ENCODE data around the gene CILP.
A peak's percentile ranks its signal among the peaks of the same experiment; 100 is the strongest.

The CILP gene

GRCh38 chr15:65210770-65211481 lies at the start of gene CILP:
Gene CILP, minus strand, starts transcription at chr15:65211473. Its CDS starts 1,718 bp downstream, at chr15:65209755.
- H3K36me3 ChIP-seq (ENCODE audit: control insufficient read depth in 5 of 5, insufficient read depth in 5 of 5, low read length in 5 of 5): no peaks in the 10 kb centered on the region
- H3K27me3 ChIP-seq (ENCODE audit: control insufficient read depth in 5 of 5, insufficient read depth in 4 of 5, low read length in 5 of 5): no peaks in the 10 kb centered on the region
- H3K4me3 ChIP-seq (ENCODE audit: low read depth in 1 of 5, low read length in 5 of 5): peak within 1 kb of the TSS; percentile 3 to 47 (median 42)
- peak within 1 kb of the TSS; percentile 30 for H3K27ac ChIP-seq (ENCODE audit: low read depth, low read length)
- H3K9me3 ChIP-seq (ENCODE audit: control insufficient read depth in 5 of 5, low read length in 5 of 5): no peaks in the 10 kb centered on the region
- H3K4me1 ChIP-seq (ENCODE audit: control insufficient read depth in 5 of 5, insufficient read depth in 5 of 5, low read length in 5 of 5): peaks cover 6 to 33% (median 21%) of the 10 kb centered on the region in 5 donors
- peak within 1 kb of the TSS in 2 of 5 donors; percentile 25 to 37 for H3K9ac ChIP-seq (ENCODE audit: low read length in 5 of 5)

DNA sequence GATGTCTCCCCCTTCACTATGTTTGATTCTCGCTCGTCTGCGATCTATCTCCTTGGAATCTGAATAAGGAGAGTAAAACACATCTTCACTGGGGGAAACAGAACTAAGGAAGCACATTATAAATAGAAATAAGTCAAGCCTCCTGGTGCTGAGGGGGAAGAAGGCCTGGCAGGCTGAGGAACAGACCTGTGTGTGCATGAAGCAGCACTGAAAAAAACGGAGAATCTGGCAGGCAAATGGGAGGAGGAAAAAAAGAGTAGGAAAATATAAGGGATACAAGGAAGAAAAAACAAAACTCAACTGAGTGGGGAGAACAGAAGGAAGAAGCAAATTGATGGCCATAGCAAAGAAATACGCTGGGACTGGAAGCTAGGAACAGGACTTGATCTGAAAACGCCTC lies 49.7 kb upstream of the CILP start:
- Histone ChIP-seq H3K4me3 (ENCODE audit: low read depth in 1 of 5, low read length in 5 of 5) (no peak overlapping the region), H3K36me3 (ENCODE audit: control insufficient read depth in 5 of 5, insufficient read depth in 5 of 5, low read length in 5 of 5) (peaks cover 0 to 63% (median 37%) of the 10 kb centered on the region in 5 donors), H3K9ac (ENCODE audit: low read length in 5 of 5) (no peak overlapping the region), H3K4me1 (ENCODE audit: control insufficient read depth in 5 of 5, insufficient read depth in 5 of 5, low read length in 5 of 5) (peaks cover 8 to 32% (median 26%) of the 10 kb centered on the region in 5 donors), H3K27ac (ENCODE audit: low read depth, low read length) (no peak overlapping the region), H3K9me3 (ENCODE audit: control insufficient read depth in 5 of 5, low read length in 5 of 5) (no peaks in the 10 kb centered on the region), H3K27me3 (ENCODE audit: control insufficient read depth in 5 of 5, insufficient read depth in 4 of 5, low read length in 5 of 5) (no peaks in the 10 kb centered on the region)

DNA sequence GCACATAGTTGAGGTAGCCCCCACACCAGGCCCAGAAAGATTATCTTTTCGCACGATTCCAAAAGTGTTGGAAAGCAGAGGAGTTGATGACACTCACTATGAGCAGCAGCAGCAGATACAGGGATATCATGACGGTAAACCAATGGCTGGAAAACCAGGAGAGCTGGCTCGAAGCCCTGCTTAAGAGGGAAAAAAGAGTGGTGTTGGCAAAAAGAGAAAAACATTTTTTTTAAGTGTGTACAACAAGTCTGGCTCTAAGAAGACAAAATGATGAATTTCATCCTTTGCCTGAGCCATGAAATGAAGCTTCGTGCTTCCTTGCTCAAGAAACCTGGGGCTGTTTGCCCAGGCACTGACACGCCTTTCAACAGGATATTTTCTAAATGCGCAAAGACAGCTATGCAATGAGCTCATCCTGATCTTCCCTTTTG lies 48.1 kb upstream of the CILP start:
- no peaks in the 10 kb centered on the region for H3K27me3 ChIP-seq (ENCODE audit: control insufficient read depth in 5 of 5, insufficient read depth in 4 of 5, low read length in 5 of 5)
- H3K9ac ChIP-seq (ENCODE audit: low read length in 5 of 5): peak overlapping the region in 1 of 5 donors; percentile 34
- peaks cover 0 to 52% (median 32%) of the 10 kb centered on the region in 5 donors for H3K36me3 ChIP-seq (ENCODE audit: control insufficient read depth in 5 of 5, insufficient read depth in 5 of 5, low read length in 5 of 5)
- H3K27ac ChIP-seq (ENCODE audit: low read depth, low read length): peak overlapping the region; percentile 86
- peaks cover 8 to 42% (median 26%) of the 10 kb centered on the region in 5 donors for H3K4me1 ChIP-seq (ENCODE audit: control insufficient read depth in 5 of 5, insufficient read depth in 5 of 5, low read length in 5 of 5)
- no peaks in the 10 kb centered on the region for H3K9me3 ChIP-seq (ENCODE audit: control insufficient read depth in 5 of 5, low read length in 5 of 5)
- no peak overlapping the region for H3K4me3 ChIP-seq (ENCODE audit: low read depth in 1 of 5, low read length in 5 of 5)

DNA sequence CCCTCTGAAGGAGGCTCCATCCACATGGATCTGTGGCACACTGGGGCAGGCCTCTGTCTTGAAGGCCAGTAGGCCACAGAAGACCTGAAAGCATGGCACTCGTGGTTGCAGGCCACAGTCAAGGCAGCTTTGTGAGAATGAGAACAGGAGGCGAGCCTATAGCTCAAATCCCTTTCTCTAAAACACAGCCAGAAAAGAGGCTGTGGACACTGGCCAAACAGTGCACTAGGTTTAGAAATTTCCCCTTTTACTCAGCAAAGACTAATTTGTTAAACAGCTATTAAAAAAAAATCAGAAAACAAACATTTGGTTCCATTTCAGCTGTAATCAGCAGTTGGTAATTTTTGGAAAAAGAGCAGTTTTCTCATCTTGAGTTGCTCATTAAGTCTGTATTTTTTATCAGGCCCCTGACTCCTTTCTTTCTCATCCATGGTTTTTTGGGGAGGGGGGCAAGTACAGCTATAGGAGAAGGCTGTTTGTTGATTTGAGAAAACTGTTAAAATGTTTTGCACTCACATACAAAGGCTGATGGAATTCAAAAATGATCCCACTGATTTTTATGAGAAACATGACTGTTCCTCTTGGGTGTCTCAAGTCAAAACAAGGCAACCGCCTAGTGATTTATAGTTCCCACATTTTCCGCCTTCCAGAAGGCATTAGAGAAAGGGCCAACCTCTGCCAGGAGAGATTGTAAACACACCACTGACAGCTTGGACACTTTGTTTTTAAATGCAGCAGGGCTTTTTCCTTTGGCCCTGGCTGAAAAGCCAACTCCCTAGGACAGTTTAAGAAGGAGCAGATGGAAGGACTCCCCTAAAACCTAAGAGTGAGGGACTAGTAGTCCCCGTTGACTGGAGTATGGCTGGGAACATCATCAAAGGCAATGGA lies 47.3 kb upstream of the CILP start:
- Histone ChIP-seq H3K4me1 (ENCODE audit: control insufficient read depth in 5 of 5, insufficient read depth in 5 of 5, low read length in 5 of 5) (peaks cover 8 to 47% (median 26%) of the 10 kb centered on the region in 5 donors), H3K9me3 (ENCODE audit: control insufficient read depth in 5 of 5, low read length in 5 of 5) (no peaks in the 10 kb centered on the region), H3K27ac (ENCODE audit: low read depth, low read length) (peak overlapping the region; percentile 86), H3K36me3 (ENCODE audit: control insufficient read depth in 5 of 5, insufficient read depth in 5 of 5, low read length in 5 of 5) (peaks cover 0 to 52% (median 32%) of the 10 kb centered on the region in 5 donors), H3K9ac (ENCODE audit: low read length in 5 of 5) (peak overlapping the region in 2 of 5 donors; percentile 6 to 34), H3K4me3 (ENCODE audit: low read depth in 1 of 5, low read length in 5 of 5) (no peak overlapping the region), H3K27me3 (ENCODE audit: control insufficient read depth in 5 of 5, insufficient read depth in 4 of 5, low read length in 5 of 5) (no peaks in the 10 kb centered on the region)

GRCh38 chr15:65255486-65256140 lies 44.3 kb upstream of the CILP start:
- no peak overlapping the region for H3K9ac ChIP-seq (ENCODE audit: low read length in 5 of 5)
- H3K4me3 ChIP-seq (ENCODE audit: low read depth in 1 of 5, low read length in 5 of 5): no peak overlapping the region
- H3K4me1 ChIP-seq (ENCODE audit: control insufficient read depth in 5 of 5, insufficient read depth in 5 of 5, low read length in 5 of 5): peaks cover 12 to 53% (median 31%) of the 10 kb centered on the region in 5 donors
- H3K36me3 ChIP-seq (ENCODE audit: control insufficient read depth in 5 of 5, insufficient read depth in 5 of 5, low read length in 5 of 5): peaks cover 0 to 33% (median 18%) of the 10 kb centered on the region in 5 donors
- H3K27me3 ChIP-seq (ENCODE audit: control insufficient read depth in 5 of 5, insufficient read depth in 4 of 5, low read length in 5 of 5): no peaks in the 10 kb centered on the region
- no peak overlapping the region for H3K27ac ChIP-seq (ENCODE audit: low read depth, low read length)
- no peaks in the 10 kb centered on the region for H3K9me3 ChIP-seq (ENCODE audit: control insufficient read depth in 5 of 5, low read length in 5 of 5)

- Histone ChIP-seq H3K4me1 (ENCODE audit: control insufficient read depth in 5 of 5, insufficient read depth in 5 of 5, low read length in 5 of 5) (peaks cover 12 to 46% (median 26%) of the 10 kb centered on the region in 5 donors), H3K36me3 (ENCODE audit: control insufficient read depth in 5 of 5, insufficient read depth in 5 of 5, low read length in 5 of 5) (peaks cover 0 to 24% (median 10%) of the 10 kb centered on the region in 5 donors), H3K4me3 (ENCODE audit: low read depth in 1 of 5, low read length in 5 of 5) (no peak overlapping the region), H3K27ac (ENCODE audit: low read depth, low read length) (no peak overlapping the region), H3K9ac (ENCODE audit: low read length in 5 of 5) (no peak overlapping the region), H3K27me3 (ENCODE audit: control insufficient read depth in 5 of 5, insufficient read depth in 4 of 5, low read length in 5 of 5) (no peaks in the 10 kb centered on the region), H3K9me3 (ENCODE audit: control insufficient read depth in 5 of 5, low read length in 5 of 5) (no peaks in the 10 kb centered on the region)
Measured at GRCh38 chr15:65254758-65255157, 43.5 kb upstream of the CILP start.

DNA sequence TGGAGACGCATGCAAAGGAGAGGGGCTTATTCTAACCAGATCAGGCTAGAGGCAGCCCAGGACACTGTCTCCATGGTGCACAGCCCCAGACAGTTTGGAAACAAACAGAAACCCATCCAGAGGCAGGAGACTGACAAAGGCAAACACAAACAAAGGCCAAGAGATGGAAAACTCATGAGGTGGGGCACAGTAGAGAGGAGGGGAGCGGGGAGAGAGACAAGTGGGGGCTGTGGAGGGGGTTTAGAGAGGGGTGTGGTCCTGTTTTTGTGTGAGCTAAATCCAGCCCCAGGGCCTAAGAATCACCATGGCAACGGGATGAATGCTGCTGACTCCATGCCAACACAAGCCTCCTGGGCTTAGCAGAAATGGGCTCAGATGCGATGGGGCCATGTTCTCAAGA lies 43.1 kb upstream of the CILP start:
- H3K9me3 ChIP-seq (ENCODE audit: control insufficient read depth in 5 of 5, low read length in 5 of 5): no peaks in the 10 kb centered on the region
- H3K27me3 ChIP-seq (ENCODE audit: control insufficient read depth in 5 of 5, insufficient read depth in 4 of 5, low read length in 5 of 5): no peaks in the 10 kb centered on the region
- peaks cover 12 to 42% (median 22%) of the 10 kb centered on the region in 5 donors for H3K4me1 ChIP-seq (ENCODE audit: control insufficient read depth in 5 of 5, insufficient read depth in 5 of 5, low read length in 5 of 5)
- no peak overlapping the region for H3K9ac ChIP-seq (ENCODE audit: low read length in 5 of 5)
- H3K36me3 ChIP-seq (ENCODE audit: control insufficient read depth in 5 of 5, insufficient read depth in 5 of 5, low read length in 5 of 5): peaks cover 0 to 20% (median 6%) of the 10 kb centered on the region in 5 donors
- no peak overlapping the region for H3K4me3 ChIP-seq (ENCODE audit: low read depth in 1 of 5, low read length in 5 of 5)
- no peak overlapping the region for H3K27ac ChIP-seq (ENCODE audit: low read depth, low read length)

- peaks cover 2 to 21% (median 10%) of the 10 kb centered on the region in 5 donors for H3K4me1 ChIP-seq (ENCODE audit: control insufficient read depth in 5 of 5, insufficient read depth in 5 of 5, low read length in 5 of 5)
- no peak overlapping the region for H3K9ac ChIP-seq (ENCODE audit: low read length in 5 of 5)
- no peaks in the 10 kb centered on the region for H3K9me3 ChIP-seq (ENCODE audit: control insufficient read depth in 5 of 5, low read length in 5 of 5)
- H3K27me3 ChIP-seq (ENCODE audit: control insufficient read depth in 5 of 5, insufficient read depth in 4 of 5, low read length in 5 of 5): no peaks in the 10 kb centered on the region
- peaks cover 0 to 4% (median 0%) of the 10 kb centered on the region in 5 donors for H3K36me3 ChIP-seq (ENCODE audit: control insufficient read depth in 5 of 5, insufficient read depth in 5 of 5, low read length in 5 of 5)
- no peak overlapping the region for H3K4me3 ChIP-seq (ENCODE audit: low read depth in 1 of 5, low read length in 5 of 5)
- H3K27ac ChIP-seq (ENCODE audit: low read depth, low read length): no peak overlapping the region
Measured at GRCh38 chr15:65249641-65250040, 38.4 kb upstream of the CILP start.

DNA sequence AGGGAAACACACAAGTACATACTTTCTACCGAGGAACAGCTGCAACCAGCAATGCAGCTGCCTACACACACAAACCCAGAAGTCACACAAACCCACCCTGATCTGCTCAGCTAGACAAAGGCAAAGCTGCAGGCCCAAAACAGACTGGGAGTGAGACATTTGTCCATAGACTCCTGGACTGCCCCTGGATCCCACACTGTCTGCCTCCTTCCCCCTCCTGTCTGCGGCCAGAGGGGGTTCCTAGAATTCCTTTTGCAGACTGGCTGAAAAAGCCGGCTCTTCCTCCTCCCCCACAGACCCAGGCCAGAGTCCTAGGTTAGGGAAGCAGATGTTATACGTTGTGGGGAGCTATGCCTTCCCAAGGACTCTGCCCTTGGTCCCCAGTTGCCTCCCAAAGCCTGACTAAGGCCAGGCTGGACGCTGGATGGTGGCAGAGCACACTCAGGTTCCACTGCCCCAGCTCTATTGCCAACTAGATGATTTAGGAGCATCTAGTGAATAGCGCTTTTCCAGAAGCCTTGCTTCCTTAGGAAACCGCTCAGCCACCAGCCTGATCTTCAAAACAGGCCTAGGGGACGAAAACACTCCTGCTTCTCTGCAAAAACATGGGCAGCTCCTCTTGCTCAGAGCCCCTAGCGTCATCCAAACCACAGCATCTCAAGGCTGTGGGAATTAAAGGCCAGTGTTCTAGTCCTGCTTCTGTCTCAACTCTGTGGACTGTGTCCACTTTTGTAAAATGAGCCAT lies 37.4 kb upstream of the CILP start:
- H3K9ac ChIP-seq (ENCODE audit: low read length in 5 of 5): no peak overlapping the region
- H3K27me3 ChIP-seq (ENCODE audit: control insufficient read depth in 5 of 5, insufficient read depth in 4 of 5, low read length in 5 of 5): no peaks in the 10 kb centered on the region
- H3K27ac ChIP-seq (ENCODE audit: low read depth, low read length): no peak overlapping the region
- no peak overlapping the region for H3K4me3 ChIP-seq (ENCODE audit: low read depth in 1 of 5, low read length in 5 of 5)
- H3K36me3 ChIP-seq (ENCODE audit: control insufficient read depth in 5 of 5, insufficient read depth in 5 of 5, low read length in 5 of 5): peaks cover 0 to 4% (median 0%) of the 10 kb centered on the region in 5 donors
- peaks cover 0 to 14% (median 10%) of the 10 kb centered on the region in 5 donors for H3K4me1 ChIP-seq (ENCODE audit: control insufficient read depth in 5 of 5, insufficient read depth in 5 of 5, low read length in 5 of 5)
- H3K9me3 ChIP-seq (ENCODE audit: control insufficient read depth in 5 of 5, low read length in 5 of 5): no peaks in the 10 kb centered on the region
